OCI-LY7 (cell line): ENCODE data around the gene PEX5L.

Experiments
- CTCF ChIP-seq: fragments of 200-600 bp; sonication (generic); conservative IDR thresholded peaks from 2 replicates; pipeline ENCODE4 v1.5.1; 2014; ENCODE audit warnings: mild to moderate bottlenecking, antibody characterized with exemption, low read length, moderate library complexity, mixed read lengths
- EZH2phosphoT487 ChIP-seq: fragments of 200-600 bp; sonication (generic); IDR thresholded peaks from 2 replicates; pipeline ENCODE4 v1.6.1; 2018; ENCODE audit warnings: low read depth, borderline replicate concordance, mild to moderate bottlenecking, mixed run types, antibody characterized with exemption, low read length, moderate library complexity, mixed read lengths

- TF ChIP-seq CTCF: no peak
- no peak for TF ChIP-seq EZH2phosphoT487
Measured at GRCh38 chr3:179832333-179832854, 204.3 kb downstream of the PEX5L start.
